Ramos (cell line): Measurements from ENCODE around the gene SLIT3.

Experiments used
- in situ Hi-C: fragments of 300-500 bp; cut with MboI; formaldehyde crosslinking; loops from one replicate; pipeline ENCODE4 v1.14.3; 2022; ENCODE audit warnings: low sequenced_read_pairs; ENCODE audit not compliant: unreplicated experiment

Gene SLIT3

DNA sequence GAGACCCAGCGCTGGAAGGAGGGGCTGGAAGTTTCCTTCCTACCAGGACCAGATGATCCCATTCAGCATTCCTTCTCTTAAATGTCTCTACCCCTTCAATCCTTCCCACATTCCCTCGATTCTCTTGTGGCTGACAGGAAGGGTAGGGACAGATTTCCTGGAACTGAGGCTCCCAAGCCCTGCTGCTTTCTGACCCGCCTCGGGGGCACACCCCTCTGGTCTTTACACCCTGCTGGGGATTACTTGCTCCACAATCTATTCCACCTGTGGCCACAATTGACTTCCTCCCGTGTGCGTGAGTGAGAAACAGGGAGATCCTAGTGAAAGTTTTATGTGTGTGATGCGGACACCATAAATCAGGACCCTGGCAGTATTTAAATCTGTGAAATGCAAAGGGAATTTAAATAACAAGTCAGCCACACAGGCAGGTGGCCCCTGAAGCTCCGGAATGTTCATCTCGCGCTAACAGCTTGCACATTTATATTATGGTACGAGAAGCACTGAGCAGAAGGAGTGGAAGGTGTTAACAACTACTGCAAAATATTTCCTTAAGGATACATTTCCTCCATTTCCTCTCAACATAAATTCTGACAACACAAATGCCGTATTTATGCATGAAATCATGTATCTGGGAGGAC is 237.5 kb downstream of the SLIT3 start:
- in situ Hi-C loops, result no loop called here

DNA sequence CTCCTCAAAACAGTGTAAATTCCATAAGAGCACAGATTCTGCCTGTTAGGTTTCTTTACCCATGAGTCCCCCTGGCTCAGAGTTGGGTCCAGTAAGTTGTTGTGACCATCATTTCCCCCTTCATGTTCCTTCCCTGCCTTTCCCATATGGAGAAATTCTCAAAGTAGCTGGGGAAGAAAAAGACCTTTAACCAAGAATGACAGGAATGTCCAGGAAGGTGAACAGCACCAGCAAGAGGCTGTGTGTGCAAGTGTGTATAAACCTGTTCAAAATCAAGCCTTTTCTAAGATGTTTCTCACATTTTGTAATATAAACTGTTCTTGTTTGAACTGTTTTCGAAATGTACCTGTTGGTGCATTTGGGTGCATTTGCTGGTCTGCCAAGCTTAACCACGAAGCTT is 238.2 kb downstream of the SLIT3 start:
- in situ Hi-C loops, result no loop called here

DNA sequence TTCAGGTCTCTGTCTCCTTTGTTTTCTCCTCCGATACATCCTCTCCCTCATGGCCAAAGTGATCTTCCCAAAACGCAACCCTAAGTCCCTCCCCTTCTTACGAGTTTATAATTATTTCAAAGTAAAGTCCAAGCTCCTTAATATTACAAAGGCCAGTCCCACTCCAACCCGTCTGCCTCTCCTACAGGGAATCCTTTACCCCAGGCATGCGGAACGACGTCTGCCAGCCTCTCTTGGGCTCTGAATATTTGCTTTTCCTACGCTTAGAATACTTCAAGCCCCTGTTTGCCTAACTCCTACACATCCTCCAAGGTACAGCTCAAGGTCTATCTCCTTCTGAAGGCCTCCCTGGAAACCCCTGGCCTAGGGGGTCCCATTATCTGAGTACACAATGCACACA is 246.4 kb downstream of the SLIT3 start:
- in situ Hi-C loops, result no loop called here

DNA sequence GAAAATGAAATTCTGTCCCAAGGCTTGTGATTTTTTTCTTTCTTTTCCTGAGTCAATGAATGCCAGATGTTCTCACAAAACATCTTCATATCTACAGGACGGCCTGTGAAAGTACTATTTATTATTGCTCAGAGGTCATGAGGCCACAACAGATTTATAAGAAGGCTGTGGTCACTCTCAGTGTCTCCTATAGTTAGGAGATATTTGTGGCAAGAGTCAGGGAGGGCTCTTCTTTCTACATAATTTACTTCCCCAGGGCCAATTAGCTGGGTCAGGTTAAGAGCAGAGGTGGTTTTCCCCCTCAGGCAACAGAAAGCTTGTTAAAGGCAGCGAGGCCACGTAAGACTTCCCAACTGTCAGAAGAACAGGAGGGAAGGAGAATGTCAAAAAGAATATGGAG is 248.7 kb downstream of the SLIT3 start:
- in situ Hi-C loops, result no loop called here

DNA sequence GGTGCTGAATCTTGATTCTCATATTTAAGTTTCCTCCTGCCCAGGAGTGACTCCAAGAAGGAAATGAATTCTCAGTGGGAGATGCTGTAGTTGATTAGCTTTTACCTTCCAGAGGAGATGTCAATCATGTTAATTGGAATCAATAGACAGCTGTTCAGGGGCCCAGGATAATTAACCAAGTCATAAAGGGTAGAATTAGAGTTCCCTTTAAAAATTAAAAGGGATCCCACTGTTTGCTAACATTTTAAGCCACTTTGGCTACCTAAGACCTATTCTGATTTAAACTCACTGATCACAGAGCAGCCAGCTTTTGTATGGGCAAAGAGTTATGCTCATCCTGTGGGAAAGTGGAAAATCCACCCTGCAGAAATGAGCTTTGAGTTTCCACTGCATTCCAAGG is 249.6 kb downstream of the SLIT3 start:
- in situ Hi-C loops, result no loop called here

DNA sequence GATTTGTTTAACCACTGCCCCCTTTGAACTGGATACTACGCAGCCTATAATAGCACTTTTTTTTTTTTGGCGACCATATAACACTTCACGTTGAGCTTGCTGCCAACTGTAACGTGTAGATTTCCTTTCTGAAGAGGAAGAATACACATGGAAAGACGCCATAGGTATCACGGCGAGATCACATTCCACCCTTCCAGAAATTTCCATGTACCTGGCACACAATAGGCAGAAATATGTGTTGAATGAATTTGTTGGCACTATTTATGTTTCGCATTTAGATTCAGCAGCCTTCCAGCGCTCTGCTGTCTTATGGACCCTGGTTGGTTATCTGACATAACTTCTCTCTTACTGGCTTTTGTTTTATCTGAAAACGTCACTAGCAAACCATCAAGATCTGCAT is 250.3 kb downstream of the SLIT3 start:
- in situ Hi-C loops, result no loop called here

DNA sequence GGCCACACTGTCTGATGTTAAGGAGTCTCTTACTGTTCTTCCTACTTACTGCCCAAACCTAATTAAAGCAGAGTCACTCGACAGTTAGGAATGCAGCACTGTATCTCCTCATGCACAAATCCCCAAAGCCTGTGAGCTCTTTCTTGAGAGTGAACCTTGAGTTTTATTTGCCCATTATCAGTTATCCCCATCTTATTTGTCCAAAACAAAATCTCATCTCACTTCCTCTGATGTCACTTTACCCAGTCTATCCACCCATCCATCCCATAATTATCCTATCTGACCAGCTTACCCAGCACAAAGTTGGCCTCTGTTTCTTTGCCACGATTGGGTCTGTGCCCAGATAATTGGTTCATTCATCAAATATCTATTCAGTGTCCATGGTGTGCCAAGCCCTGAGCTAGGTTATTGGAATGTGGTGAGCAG is 250.8 kb downstream of the SLIT3 start:
- in situ Hi-C loops, result no loop called here

DNA sequence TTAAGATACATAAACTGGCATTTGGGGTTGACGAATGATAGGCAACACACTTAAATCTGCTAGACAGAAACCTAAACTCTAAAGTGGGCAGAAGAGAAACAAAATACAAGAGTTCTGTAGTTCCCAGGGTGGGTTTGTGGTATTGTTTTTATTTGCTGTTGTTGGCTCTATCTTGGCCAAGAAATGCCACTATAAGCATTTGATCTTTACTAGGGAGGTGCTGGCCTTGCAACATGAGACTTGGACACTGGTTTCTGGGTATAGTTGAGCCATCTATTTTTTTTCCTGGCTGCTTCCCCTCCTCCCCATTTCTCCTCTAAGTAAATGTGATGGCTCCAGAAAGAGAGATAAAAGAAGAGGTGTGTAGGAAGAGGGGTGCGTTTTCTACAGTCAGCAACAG is 251.2 kb downstream of the SLIT3 start:
- in situ Hi-C loops, result no loop called here

DNA sequence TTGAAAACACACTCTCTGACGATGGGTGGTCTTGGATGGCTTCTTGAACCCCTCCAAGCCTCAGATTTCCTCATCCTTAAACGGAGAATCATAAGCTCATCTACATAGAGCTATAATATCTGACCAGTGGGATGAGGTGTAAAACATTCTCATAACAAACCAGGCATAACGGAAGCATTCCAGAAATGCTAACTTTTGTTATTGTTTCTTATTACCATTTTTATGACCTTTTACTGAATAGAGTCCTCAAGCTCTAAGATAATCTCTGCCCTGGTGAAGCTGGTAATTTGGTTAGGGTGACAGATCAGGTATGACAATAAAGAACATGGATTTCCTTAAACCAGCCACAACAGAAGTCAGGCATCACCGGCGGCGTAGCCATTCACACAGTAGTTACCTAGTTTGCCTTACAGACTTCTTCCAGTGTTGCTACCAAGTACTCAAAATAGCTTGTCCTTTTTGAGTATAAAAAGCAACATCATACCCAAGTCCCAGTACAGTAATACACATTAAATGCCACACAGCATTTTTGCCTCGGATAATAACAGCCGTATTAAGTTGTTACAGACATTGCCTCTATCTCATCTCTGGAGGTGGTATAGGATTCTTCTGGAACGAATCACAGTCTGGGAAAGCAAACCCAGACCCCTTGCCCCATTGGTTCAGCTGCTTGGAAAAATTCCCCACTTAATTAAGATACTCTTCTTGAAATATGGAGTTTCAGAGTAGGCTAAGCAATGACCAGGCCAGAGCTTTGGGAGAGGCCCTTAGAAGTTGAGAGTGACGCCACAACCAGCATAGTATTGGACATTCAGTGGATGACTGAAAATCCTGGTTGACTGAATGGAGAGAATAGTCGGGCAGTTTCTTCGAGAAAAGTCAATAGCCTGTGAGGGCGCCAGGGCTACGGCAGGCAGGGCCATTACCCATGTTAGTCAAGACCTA is 252.5 kb downstream of the SLIT3 start:
- in situ Hi-C loops, result no loop called here

DNA sequence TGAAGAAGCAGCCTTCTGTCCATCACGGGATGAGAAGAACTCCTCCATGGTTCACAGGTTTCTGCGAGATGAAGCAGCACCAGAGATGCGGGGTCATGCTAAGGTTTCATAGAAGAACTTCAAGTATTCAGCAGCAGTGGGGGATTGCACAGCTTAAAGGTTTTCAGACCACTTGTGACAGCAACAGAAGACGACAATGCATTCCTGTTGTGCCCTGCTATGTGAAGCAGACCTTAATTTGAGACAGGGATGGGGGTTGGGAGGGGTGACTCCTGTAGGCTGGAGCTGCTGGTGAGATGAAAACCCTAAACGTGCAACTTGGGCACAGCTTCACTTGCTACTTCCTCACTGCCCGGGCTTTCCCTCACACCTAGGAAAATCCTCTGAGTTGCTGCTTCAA is 256.0 kb downstream of the SLIT3 start:
- in situ Hi-C loops, result no loop called here

DNA sequence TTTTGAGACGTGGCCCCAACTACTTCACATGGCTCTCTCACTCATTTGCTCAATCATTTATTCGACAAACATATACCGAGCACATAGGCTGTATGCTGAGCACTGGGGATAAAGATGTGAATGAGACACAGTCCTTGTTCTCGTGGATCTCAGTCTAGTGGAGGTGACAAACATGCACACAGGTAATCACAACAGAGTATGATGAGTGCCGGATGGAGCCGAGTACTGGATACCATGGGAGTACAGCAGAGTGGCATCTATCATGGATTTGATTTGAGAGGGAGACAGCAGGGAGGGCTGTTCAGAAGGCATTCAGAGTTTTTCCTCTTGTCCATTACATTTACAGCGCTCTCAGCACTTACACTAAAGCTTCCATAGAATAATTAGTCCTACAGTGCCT is 259.8 kb downstream of the SLIT3 start:
- in situ Hi-C loops, result no loop called here

DNA sequence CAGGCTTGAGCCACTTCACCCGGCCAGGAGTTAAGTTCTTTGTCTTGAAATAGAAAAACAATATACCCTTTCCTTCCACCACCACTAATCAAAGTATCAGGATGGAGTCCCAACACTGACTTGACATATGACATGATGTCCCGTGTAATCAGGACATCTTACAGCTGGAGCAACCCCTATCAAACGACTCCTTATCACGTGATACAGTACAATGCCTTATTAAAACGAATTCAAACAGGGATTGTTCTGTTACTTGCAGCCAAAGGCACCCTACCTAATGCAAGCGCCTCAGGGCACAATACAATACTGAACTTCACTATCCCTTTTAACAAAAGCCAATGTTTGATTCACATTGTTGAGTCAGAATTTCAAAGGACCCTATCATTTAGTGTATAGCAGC is 261.3 kb downstream of the SLIT3 start:
- in situ Hi-C loops, result no loop called here

DNA sequence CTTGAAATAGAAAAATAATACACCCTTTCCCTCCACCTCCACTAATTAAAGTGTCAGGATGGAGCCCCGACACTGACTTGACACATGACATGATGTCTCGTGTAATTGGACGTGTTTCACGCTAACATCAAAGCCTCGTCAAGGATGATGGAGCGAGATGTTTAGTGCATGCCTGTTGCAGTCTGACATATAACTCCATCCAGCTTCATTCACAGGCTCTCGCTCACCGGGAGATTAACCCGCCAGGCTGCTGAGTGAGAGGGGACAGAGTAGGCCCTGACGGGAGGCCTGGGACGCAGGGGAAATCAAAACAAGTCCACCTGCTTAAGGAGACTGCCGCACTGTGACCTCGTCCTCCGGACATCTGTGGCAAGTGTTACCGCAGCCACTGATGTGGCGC is 263.5 kb downstream of the SLIT3 start:
- in situ Hi-C loops, result no loop called here

DNA sequence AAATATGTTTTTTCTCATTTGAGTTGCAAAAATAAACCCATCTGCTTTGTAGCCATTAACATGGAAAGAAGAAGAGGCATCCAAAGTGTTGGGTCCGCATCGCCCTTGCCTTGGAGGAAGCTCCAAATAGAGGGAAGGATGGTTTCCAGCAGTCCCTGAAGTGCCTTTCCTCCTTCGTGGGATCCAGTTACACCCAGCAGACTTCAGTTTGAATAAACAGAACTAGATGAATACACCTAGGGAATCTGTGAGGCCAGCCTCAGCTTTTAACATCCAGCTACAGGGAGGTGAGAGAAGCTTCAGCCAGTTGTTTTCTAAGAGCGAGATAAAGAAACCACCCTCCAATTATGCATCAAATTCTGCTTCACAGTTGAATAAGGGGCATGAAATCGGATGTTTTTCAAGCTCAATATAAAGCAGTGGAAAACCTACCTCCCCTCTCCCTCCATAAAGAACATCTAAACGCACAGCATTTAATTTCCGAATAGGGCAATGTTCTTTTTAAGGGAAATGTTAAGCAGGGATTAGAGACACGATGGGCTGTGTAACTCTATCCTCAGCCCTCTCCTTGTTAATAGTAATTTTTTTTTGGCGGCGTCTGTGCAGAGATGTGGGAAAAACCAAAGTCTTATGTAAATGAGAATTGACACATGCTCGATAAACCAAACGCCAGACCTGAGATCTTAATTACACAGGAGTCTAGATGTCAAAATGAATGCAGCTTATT is 264.7 kb downstream of the SLIT3 start:
- in situ Hi-C loops, result no loop called here

DNA sequence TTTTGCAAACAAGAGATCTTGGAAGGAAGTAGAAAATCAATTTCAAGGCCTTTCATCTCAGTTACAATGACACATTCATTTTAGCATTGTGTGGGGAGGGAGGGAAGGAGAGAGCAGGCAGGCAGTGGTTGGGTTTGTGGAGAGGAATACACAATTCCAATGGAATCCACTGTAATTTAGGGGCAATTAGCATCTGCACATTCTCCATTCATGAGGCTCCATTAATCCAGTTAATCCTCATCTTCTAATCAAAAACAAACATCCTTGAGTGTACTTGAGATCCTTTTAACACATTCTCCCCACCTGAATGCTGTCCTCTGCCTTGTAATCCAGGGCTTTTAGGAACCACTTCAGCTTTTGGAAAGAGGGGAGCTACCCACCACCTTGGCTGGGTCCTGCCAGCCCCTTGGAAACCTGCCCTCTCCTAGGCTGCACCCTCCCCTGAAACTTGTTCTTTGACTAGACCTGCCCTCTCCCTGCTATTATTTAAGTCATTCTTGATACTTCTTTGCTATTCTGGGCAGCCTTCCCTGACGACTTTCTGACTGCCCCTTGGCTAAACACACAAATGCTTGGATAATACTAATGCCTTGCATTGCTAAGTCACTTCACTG is 271.2 kb downstream of the SLIT3 start:
- in situ Hi-C loops, result no loop called here

DNA sequence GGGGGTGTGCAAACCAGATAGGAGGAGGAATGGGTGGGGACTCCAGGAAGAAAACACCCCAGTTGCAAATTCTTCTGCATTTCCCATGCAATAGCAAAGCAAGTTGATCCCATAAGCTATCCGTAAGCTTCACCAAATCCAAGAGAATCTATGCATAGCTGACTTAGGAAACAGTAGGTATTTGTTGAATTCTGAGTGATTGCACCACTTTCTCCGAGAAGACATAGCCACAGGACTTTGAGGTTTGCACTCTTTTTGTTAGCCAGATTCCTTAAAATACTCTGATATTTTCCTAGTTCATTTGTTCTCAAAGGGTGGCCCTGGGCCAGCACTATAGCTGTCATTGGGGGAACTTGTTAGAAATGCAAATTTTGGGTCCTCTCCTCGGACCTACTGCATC is 271.9 kb downstream of the SLIT3 start:
- in situ Hi-C loops, result no loop called here

DNA sequence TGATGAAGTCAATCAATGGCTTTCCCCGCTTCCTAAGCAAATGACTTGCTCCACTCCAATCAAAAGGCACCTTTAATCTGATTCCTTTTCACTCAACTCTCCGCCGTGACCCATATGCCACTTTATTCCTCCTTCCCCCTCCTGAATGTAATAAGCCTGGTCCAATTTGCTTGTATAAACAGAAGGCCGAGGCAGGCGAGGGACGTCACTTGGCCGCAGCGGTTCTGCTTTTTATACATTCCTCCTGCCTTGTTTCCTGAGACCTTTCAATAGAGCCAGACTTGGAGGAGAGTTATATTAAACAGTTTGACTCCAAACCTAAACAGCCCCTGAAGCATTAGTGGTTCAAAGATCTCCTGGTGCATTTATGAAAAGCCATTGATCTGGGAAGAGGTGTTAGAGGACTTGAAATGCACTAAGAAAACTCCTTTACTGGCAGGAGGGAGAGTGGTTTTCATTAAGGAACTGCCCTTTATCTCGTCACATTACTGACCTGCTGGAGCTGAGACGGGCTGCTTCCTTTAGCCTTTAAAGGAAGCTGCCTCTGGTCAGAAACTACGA is 273.4 kb downstream of the SLIT3 start:
- in situ Hi-C loops, result no loop called here

DNA sequence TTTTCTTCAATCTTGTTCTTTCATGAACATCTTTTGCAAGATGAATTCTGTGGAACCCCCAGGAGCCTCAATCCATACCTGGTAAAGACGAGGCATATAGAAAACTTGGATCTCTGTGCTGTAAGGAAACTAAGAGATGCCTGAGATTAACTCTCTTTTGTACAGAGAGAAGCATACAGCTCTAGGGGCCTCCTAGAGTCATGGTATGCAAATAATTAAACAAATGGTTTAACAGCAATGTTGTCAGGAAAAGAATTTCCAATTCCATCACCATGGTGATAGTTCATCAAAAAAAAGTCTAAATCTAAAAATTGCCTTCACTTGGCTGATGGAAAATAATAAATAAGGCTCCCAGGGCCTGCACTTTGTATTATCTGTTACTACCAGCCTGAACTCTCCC is 275.4 kb downstream of the SLIT3 start:
- in situ Hi-C loops, result no loop called here

DNA sequence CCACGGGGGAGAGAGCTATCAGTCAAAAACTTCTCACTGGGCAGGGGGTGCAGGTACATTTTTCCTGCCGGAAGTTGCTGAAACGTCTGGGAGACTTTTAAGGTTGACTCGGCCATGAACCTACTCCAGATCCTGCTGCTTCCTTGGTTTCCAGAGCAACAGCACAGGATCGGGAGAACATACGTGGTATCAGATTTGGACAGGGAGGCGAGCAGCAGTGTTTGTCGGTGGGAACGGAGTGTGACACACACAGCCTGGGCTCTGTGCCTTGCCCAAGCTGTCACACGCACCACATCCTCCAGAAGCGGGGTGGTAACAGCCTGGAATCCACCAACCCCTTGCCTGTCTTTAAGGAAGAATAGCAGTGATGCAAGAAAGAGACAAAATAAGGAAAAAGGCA is 276.5 kb downstream of the SLIT3 start:
- in situ Hi-C loops, result no loop called here

DNA sequence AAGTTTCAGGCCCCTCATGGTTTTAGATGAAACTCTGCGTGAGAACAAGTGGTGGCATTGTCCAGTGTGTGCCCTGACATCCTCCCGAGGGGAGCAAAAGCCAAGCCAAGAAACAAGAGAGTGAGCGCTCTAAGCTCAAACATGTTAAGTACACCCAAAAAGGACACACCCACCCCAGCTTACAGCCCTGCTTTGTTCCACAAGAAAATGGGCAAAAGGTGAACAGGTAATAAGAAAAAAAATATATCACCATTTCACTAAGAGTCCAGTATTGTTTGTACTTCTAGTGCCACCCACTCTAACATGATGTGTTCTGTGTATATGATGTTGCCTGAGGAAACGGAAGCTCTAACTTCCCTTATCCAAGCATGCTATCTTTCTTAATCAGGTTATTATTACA is 278.2 kb downstream of the SLIT3 start:
- in situ Hi-C loops, result no loop called here
